ENCODE measurements around the gene MUTYH. TPM values are rescaled to one million over a fixed set of nuclear protein-coding genes. Genes with fewer than 3 reads are reported as not detected.
"Not testable (repeated sequence)": the region's sequence is repeated elsewhere in the genome, so short reads cannot be mapped to it uniquely, and the experiment has no call there.

Gene MUTYH
- total RNA-seq, 1 donor from 2014 or later, result 63.0 TPM

- DNase-seq (no peak), ATAC-seq (ENCODE audit: low read depth) (no peak)
- no peak overlapping the region for H3K4me3 Mint-ChIP-seq
- no peak overlapping the region for H3K27ac Mint-ChIP-seq
- intact Hi-C loops (cut with micrococcal nuclease), result no loop called here
- H3K4me1 Mint-ChIP-seq, result no peaks in the 10 kb centered on the region
- TF ChIP-seq, protein P1, sequence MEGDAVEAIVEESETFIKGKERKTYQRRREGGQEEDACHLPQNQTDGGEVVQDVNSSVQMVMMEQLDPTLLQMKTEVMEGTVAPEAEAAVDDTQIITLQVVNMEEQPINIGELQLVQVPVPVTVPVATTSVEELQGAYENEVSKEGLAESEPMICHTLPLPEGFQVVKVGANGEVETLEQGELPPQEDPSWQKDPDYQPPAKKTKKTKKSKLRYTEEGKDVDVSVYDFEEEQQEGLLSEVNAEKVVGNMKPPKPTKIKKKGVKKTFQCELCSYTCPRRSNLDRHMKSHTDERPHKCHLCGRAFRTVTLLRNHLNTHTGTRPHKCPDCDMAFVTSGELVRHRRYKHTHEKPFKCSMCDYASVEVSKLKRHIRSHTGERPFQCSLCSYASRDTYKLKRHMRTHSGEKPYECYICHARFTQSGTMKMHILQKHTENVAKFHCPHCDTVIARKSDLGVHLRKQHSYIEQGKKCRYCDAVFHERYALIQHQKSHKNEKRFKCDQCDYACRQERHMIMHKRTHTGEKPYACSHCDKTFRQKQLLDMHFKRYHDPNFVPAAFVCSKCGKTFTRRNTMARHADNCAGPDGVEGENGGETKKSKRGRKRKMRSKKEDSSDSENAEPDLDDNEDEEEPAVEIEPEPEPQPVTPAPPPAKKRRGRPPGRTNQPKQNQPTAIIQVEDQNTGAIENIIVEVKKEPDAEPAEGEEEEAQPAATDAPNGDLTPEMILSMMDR (IDR thresholded peaks at IDR 0.05), result no peak
- no peaks in the 10 kb centered on the region for H3K27me3 Mint-ChIP-seq
- no peaks in the 10 kb centered on the region for H3K9me3 Mint-ChIP-seq
- POLR2A ChIA-PET, result interaction anchor here (1.5 kb wide), 1 partner anchor 12 kb away, joined by 3 read pairs; no protein-coding TSS in a partner anchor
- CTCF ChIA-PET, result no interaction called here
- no peaks in the 10 kb centered on the region for H3K36me3 Mint-ChIP-seq (ENCODE audit: low read depth)
Observed at GRCh38 chr1:45291716-45292115, 48.5 kb downstream of the MUTYH start.

DNA sequence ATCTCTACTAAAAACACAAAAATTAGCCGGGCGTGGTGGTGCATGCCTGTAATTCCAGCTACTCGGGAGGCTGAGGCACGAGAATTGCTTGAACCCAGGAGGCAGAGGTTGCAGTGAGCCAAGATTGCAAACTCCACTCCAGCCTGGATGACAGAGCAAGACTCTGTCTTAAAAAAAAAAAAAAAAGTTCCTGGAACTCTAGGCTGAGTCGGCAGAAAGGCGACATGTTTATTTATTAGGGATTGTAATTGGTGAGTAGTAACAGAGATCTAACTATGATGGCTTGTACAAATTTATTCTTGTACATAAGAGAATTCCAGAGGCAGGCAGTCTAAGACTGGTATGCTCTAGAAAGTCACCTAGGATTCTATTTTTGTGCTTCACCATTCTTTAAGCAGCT lies 49.2 kb downstream of the MUTYH start:
- H3K4me1 Mint-ChIP-seq; H3K9me3 Mint-ChIP-seq; DNase-seq; H3K36me3 Mint-ChIP-seq (ENCODE audit: low read depth); ATAC-seq (ENCODE audit: low read depth); H3K4me3 Mint-ChIP-seq; CTCF ChIA-PET; H3K27me3 Mint-ChIP-seq; POLR2A ChIA-PET; intact Hi-C loops (cut with micrococcal nuclease); H3K27ac Mint-ChIP-seq: not testable (repeated sequence)

GRCh38 chr1:45286521-45286920 lies 53.7 kb downstream of the MUTYH start:
- DNase-seq; ATAC-seq (ENCODE audit: low read depth); H3K27ac Mint-ChIP-seq; H3K4me1 Mint-ChIP-seq; H3K4me3 Mint-ChIP-seq; CTCF ChIA-PET; H3K9me3 Mint-ChIP-seq; intact Hi-C loops (cut with micrococcal nuclease); POLR2A ChIA-PET; H3K27me3 Mint-ChIP-seq; H3K36me3 Mint-ChIP-seq (ENCODE audit: low read depth): not testable (repeated sequence)

DNA sequence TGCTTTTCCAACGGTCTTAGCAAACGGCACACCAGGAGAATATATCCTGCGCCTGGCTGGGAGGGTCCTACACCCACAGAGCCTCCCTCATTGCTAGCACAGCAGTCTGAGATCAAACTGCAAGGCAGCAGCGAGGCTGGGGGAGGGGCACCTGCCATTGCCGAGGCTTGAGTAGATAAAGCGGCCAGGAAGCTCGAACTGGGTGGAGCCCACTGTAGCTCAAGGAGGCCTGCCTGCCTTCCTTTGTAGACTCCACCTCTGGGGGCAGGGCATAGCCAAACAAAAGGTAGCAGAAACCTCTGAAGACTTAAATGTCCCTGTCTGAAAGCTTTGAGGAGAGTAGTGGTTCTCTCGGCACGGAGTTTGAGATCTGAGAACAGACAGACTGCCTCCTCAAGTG lies 55.4 kb downstream of the MUTYH start:
- H3K9me3 Mint-ChIP-seq; H3K27ac Mint-ChIP-seq; DNase-seq; H3K27me3 Mint-ChIP-seq; H3K36me3 Mint-ChIP-seq (ENCODE audit: low read depth); H3K4me3 Mint-ChIP-seq; ATAC-seq (ENCODE audit: low read depth); intact Hi-C loops (cut with micrococcal nuclease); POLR2A ChIA-PET; H3K4me1 Mint-ChIP-seq: not testable (repeated sequence)
- CTCF ChIA-PET, result interaction anchor here (0.7 kb wide), 1 partner anchor 1969 kb away, joined by 4 read pairs; no protein-coding TSS in a partner anchor

DNA sequence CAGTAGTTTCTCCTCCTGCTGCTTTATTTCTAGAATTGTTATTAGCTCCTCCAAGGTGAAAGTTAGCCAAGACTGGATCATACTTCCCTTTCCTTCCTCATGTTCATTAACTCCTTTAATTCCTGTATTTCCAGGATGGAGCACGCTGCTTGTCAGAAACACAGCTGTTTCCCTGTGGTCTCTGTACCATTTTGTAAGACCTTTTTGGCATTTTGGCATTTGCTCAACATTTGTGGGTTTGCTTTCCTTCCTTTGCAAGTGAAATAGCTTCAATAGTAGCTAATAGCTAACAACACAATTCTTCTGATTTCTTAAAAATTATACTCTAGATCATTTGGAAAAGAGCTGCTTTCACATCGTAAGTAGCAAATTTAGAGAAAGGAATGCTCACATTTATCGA lies 57.9 kb downstream of the MUTYH start:
- intact Hi-C loops (cut with micrococcal nuclease), result no loop called here
- H3K27ac Mint-ChIP-seq, result no peak overlapping the region
- peaks cover 7% of the 10 kb centered on the region for H3K27me3 Mint-ChIP-seq
- no peak overlapping the region for H3K4me3 Mint-ChIP-seq
- ChIA-PET POLR2A (no interaction called here), CTCF (no interaction called here)
- TF ChIP-seq, protein P1 (IDR thresholded peaks at IDR 0.05), result no peak
- no peak for DNase-seq
- H3K4me1 Mint-ChIP-seq, result no peaks in the 10 kb centered on the region
- ATAC-seq (ENCODE audit: low read depth), result no peak
- no peaks in the 10 kb centered on the region for H3K36me3 Mint-ChIP-seq (ENCODE audit: low read depth)
- no peaks in the 10 kb centered on the region for H3K9me3 Mint-ChIP-seq

Other genes starting within 250 kb of the MUTYH start
- 1.6 and 2.3 TPM in 2 replicates for gene ZSWIM5, start 133.8 kb downstream of the MUTYH start, total RNA-seq
- 3.7 and 4.3 TPM in 2 replicates for gene HPDL, start 13.5 kb downstream of the MUTYH start, total RNA-seq
- gene TOE1, start 270 bp downstream of the MUTYH start, total RNA-seq, result 24.6 and 25.3 TPM in 2 replicates
- 11.7 and 12.2 TPM in 2 replicates for gene TESK2, start 150.7 kb upstream of the MUTYH start, total RNA-seq
- 1.1 TPM in 2 replicates for gene CCDC163, start 159.6 kb upstream of the MUTYH start, total RNA-seq
- 3.6 and 5.1 TPM in 2 replicates for gene MMACHC, start 159.9 kb upstream of the MUTYH start, total RNA-seq
- 351 and 413 TPM in 2 replicates for gene PRDX1, start 181.4 kb upstream of the MUTYH start, total RNA-seq
- 215 and 218 TPM in 2 replicates for gene AKR1A1, start 210.4 kb upstream of the MUTYH start, total RNA-seq
- 197 and 204 TPM in 2 replicates for gene NASP, start 243.6 kb upstream of the MUTYH start, total RNA-seq

Measured in activated B cell treated with CpG ODN at 0.5 μM for 24 hours (primary cell).